ENCODE data around the gene NEU2. TPM values are rescaled to one million over a fixed set of nuclear protein-coding genes. Genes with fewer than 3 reads are reported as not detected.

Gene NEU2
- total RNA-seq, 1 experiment from 2014 or later: not detected

- H3T11ph ChIP-seq (ENCODE audit: low read length): no peak overlapping the region
- no peaks in the 10 kb centered on the region for H3K79me1 ChIP-seq (ENCODE audit: insufficient read depth, low read depth, low read length, poor library complexity, severe bottlenecking)
- no peak overlapping the region for H3K56ac ChIP-seq (ENCODE audit: insufficient read length, low read depth, low read length)
- H3K9ac ChIP-seq (ENCODE audit: extremely low read depth, insufficient read length, low read length): no peak overlapping the region
- no peak overlapping the region for H3K4ac ChIP-seq (ENCODE audit: low read depth, low read length)
- no peaks in the 10 kb centered on the region for H3K23me2 ChIP-seq (ENCODE audit: insufficient read length, low read depth, low read length, poor library complexity, severe bottlenecking)
- H3K79me2 ChIP-seq (ENCODE audit: insufficient read depth, low read length): no peaks in the 10 kb centered on the region
- H3K9me3 Mint-ChIP-seq: no peaks in the 10 kb centered on the region
- no peak overlapping the region for H3K4me3 Mint-ChIP-seq
- no peak overlapping the region for H2AK5ac ChIP-seq (ENCODE audit: insufficient read length, low read length)
- H2BK12ac ChIP-seq (ENCODE audit: insufficient read length, low read depth, low read length): no peak overlapping the region
- no peaks in the 10 kb centered on the region for H3K36me3 Mint-ChIP-seq (ENCODE audit: insufficient read depth in 1 of 3, low read depth in 3 of 3)
- H2BK15ac ChIP-seq (ENCODE audit: low read depth, low read length): no peak overlapping the region
- no peak overlapping the region for H3K14ac ChIP-seq (ENCODE audit: insufficient read depth, low read length)
- H4K8ac ChIP-seq (replicated peaks; ENCODE audit: insufficient read length, low read depth, low read length): no peak overlapping the region
- H3K27ac ChIP-seq (ENCODE audit: insufficient read length, low read depth, low read length): no peak overlapping the region
- H4K91ac ChIP-seq (ENCODE audit: insufficient read length, low read depth, low read length): no peak overlapping the region
- H3K27me3 Mint-ChIP-seq (ENCODE audit: low read depth): peaks cover 2% of the 10 kb centered on the region
- WGBS (ENCODE audit: extremely low coverage, insufficient read length, low lambda C conversion rate): no CpG with 5 or more reads among the region's 8 CpGs
- no peak overlapping the region for H2AFZ ChIP-seq (ENCODE audit: low read length)
- DNase-seq: no peak
- no peaks in the 10 kb centered on the region for H4K20me1 ChIP-seq (ENCODE audit: control insufficient read depth, insufficient read depth, insufficient read length)
- TF ChIP-seq, protein P1, sequence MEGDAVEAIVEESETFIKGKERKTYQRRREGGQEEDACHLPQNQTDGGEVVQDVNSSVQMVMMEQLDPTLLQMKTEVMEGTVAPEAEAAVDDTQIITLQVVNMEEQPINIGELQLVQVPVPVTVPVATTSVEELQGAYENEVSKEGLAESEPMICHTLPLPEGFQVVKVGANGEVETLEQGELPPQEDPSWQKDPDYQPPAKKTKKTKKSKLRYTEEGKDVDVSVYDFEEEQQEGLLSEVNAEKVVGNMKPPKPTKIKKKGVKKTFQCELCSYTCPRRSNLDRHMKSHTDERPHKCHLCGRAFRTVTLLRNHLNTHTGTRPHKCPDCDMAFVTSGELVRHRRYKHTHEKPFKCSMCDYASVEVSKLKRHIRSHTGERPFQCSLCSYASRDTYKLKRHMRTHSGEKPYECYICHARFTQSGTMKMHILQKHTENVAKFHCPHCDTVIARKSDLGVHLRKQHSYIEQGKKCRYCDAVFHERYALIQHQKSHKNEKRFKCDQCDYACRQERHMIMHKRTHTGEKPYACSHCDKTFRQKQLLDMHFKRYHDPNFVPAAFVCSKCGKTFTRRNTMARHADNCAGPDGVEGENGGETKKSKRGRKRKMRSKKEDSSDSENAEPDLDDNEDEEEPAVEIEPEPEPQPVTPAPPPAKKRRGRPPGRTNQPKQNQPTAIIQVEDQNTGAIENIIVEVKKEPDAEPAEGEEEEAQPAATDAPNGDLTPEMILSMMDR (conservative IDR thresholded peaks at IDR 0.05): no peak
- no peaks in the 10 kb centered on the region for H3K4me1 ChIP-seq (ENCODE audit: insufficient read depth, low read length)
- no peak overlapping the region for H3K27ac Mint-ChIP-seq
- H2BK120ac ChIP-seq (ENCODE audit: low read depth, low read length, poor library complexity, severe bottlenecking): no peak overlapping the region
- H2BK5ac ChIP-seq (ENCODE audit: insufficient read length, low read length): no peak overlapping the region
- no peaks in the 10 kb centered on the region for H3K27me3 ChIP-seq (ENCODE audit: insufficient read depth, low read length)
- H3K4me2 ChIP-seq (ENCODE audit: insufficient read depth, insufficient read length, low read length): no peak overlapping the region
- no peaks in the 10 kb centered on the region for H3K9me3 ChIP-seq (ENCODE audit: control insufficient read depth, low read depth, low read length)
- peaks cover 26 to 38% of the 10 kb centered on the region in 2 experiments for H3K4me1 Mint-ChIP-seq
- no peak overlapping the region for H3K23ac ChIP-seq (ENCODE audit: insufficient read length, low read depth, low read length)
- no peak overlapping the region for H3K18ac ChIP-seq (ENCODE audit: insufficient read length, low read depth, low read length)
- no peak overlapping the region for H4K5ac ChIP-seq (ENCODE audit: insufficient read length, low read depth, low read length)
- no peak overlapping the region for H2BK20ac ChIP-seq (ENCODE audit: low read depth, low read length, poor library complexity, severe bottlenecking)
These were observed 51.3 kb downstream of the NEU2 start for GRCh38 chr2:233083782-233084181.

All from H9 (cell line).